GM12878 (cell line): ENCODE data around the gene RRP12. TPM values are rescaled to one million over a fixed set of nuclear protein-coding genes. Genes with fewer than 3 reads are reported as not detected.

Experiments used
- BHLHE40 ChIP-seq, 2 experiments: fragments of 450-650 bp in 1 of 2; IDR thresholded peaks; 2 replicates each; pipeline ENCODE4 v1.6.1; 2011 to 2017; ENCODE audit warnings: low read depth in 2 of 2, borderline replicate concordance in 1 of 2, improper control_type of control experiment in 1 of 2, low read length in 1 of 2, mild to moderate bottlenecking in 1 of 2
- CBX3 ChIP-seq: fragments of 200-600 bp; sonication (generic); IDR thresholded peaks from 2 replicates; pipeline ENCODE4 v1.6.1; 2016; ENCODE audit warnings: low read depth, borderline replicate concordance
- CBX5 ChIP-seq: sonication (generic); IDR thresholded peaks from 2 replicates; pipeline ENCODE4 v1.6.1; 2016; ENCODE audit warnings: low read depth, moderate library complexity, mild to moderate bottlenecking, inconsistent platforms
- CEBPB ChIP-seq, 2 experiments: fragments of 150-350 bp in 1 of 2; IDR thresholded peaks; 2 replicates each; pipeline ENCODE4 v1.6.1; 2012 to 2014; ENCODE audit warnings: low read depth in 2 of 2, low read length in 2 of 2, borderline replicate concordance in 1 of 2, inconsistent platforms in 1 of 2
- CHD1 ChIP-seq: IDR thresholded peaks from 2 replicates; pipeline ENCODE4 v1.6.1; 2012; ENCODE audit warnings: low read depth, low read length, improper control_type of control experiment
- ETV6 ChIP-seq, 2 experiments: fragments of 450-650 bp in 1 of 2; IDR thresholded peaks in 1 of 2; conservative IDR thresholded peaks in 1 of 2; 2 replicates each; pipeline ENCODE4 v1.6.1; 2014; ENCODE audit warnings: antibody characterized with exemption in 1 of 2, borderline replicate concordance in 1 of 2, low read depth in 1 of 2, mild to moderate bottlenecking in 1 of 2, moderate library complexity in 1 of 2
- EZH2 ChIP-seq: IDR thresholded peaks from 2 replicates; pipeline ENCODE4 v1.6.1; 2012; ENCODE audit warnings: low read depth, mild to moderate bottlenecking, control low read depth, inconsistent platforms, low read length, borderline replicate concordance; ENCODE audit not compliant: control insufficient read depth
- GATAD2B ChIP-seq: fragments of 450-650 bp; conservative IDR thresholded peaks from 2 replicates; pipeline ENCODE4 v1.6.1; 2017; ENCODE audit warnings: low read depth, mild to moderate bottlenecking, moderate library complexity
- HDAC2 ChIP-seq: fragments of 200-600 bp; sonication (generic); IDR thresholded peaks from 2 replicates; pipeline ENCODE4 v1.6.1; 2017
- IKZF2 ChIP-seq, 2 experiments: fragments of 450-650 bp; IDR thresholded peaks; 2 replicates each; pipeline ENCODE4 v1.6.1; 2017; ENCODE audit warnings: mild to moderate bottlenecking in 2 of 2, moderate library complexity in 2 of 2
- JUND ChIP-seq: IDR thresholded peaks from 2 replicates; pipeline ENCODE4 v1.6.1; 2012; ENCODE audit warnings: low read depth, mild to moderate bottlenecking, low read length, improper control_type of control experiment, moderate library complexity
- LARP7 ChIP-seq: fragments of 450-650 bp; IDR thresholded peaks from 2 replicates; pipeline ENCODE4 v1.6.1; 2017; ENCODE audit warnings: mild to moderate bottlenecking
- MTA2 ChIP-seq: fragments of 450-650 bp; IDR thresholded peaks from 2 replicates; pipeline ENCODE4 v1.6.1; 2016; ENCODE audit warnings: low read depth, mild to moderate bottlenecking, moderate library complexity
- NFYA ChIP-seq: IDR thresholded peaks from 2 replicates; pipeline ENCODE4 v1.6.1; 2011; ENCODE audit warnings: low read depth, mild to moderate bottlenecking, low read length, improper control_type of control experiment, borderline replicate concordance
- NR2F1 ChIP-seq: fragments of 450-650 bp; conservative IDR thresholded peaks from 2 replicates; pipeline ENCODE4 v1.6.1; 2017; ENCODE audit warnings: mild to moderate bottlenecking
- PAX8 ChIP-seq: fragments of 450-650 bp; IDR thresholded peaks from 2 replicates; pipeline ENCODE4 v1.6.1; 2017; ENCODE audit warnings: mild to moderate bottlenecking, moderate library complexity
- POU2F2 ChIP-seq: IDR thresholded peaks from 3 replicates; pipeline ENCODE4 v1.6.1; 2011; ENCODE audit warnings: low read depth, mild to moderate bottlenecking, low read length, borderline replicate concordance
- RAD21 ChIP-seq: IDR thresholded peaks from 2 replicates; pipeline ENCODE4 v1.6.1; 2011; ENCODE audit warnings: mild to moderate bottlenecking, low read depth, low read length, moderate library complexity; ENCODE audit not compliant: insufficient read depth
- RELA ChIP-seq: fragments of 450-650 bp; IDR thresholded peaks from 2 replicates; pipeline ENCODE4 v1.8.0; 2014; ENCODE audit warnings: borderline replicate concordance; ENCODE audit not compliant: partially characterized antibody
- RFX5 ChIP-seq: IDR thresholded peaks from 2 replicates; pipeline ENCODE4 v1.6.1; 2011; ENCODE audit warnings: low read depth, low read length, improper control_type of control experiment
- SMAD5 ChIP-seq: IDR thresholded peaks from 2 replicates; pipeline ENCODE4 v1.6.1; 2016; ENCODE audit warnings: antibody characterized with exemption, low read depth
- SP1 ChIP-seq: IDR thresholded peaks from one replicate; pipeline ENCODE4 v1.6.1; 2011; ENCODE audit warnings: low read depth, low read length
- TAF1 ChIP-seq: IDR thresholded peaks from 2 replicates; pipeline ENCODE4 v1.6.1; 2011; ENCODE audit warnings: mild to moderate bottlenecking, low read depth, low read length, borderline replicate concordance
- TCF7 ChIP-seq: IDR thresholded peaks from 2 replicates; pipeline ENCODE4 v1.6.1; 2014; ENCODE audit warnings: antibody characterized with exemption, borderline replicate concordance
- ZNF24 ChIP-seq: fragments of 450-650 bp; IDR thresholded peaks from 2 replicates; pipeline ENCODE4 v1.6.1; 2017; ENCODE audit warnings: antibody characterized with exemption, mild to moderate bottlenecking
- ZNF592 ChIP-seq: fragments of 450-650 bp; IDR thresholded peaks from 2 replicates; pipeline ENCODE4 v1.6.1; 2017; ENCODE audit warnings: mild to moderate bottlenecking, moderate library complexity
- ZSCAN29 ChIP-seq: fragments of 450-650 bp; IDR thresholded peaks from 2 replicates; pipeline ENCODE4 v1.6.1; 2017; ENCODE audit warnings: mild to moderate bottlenecking, moderate library complexity
- polyA plus RNA-seq, 11 experiments: library from polyadenylated mRNA; depleted of rRNA in 4 of 11; unstranded in 6 of 11; stranded (reverse) in 5 of 11; fragments of >200 nt; fragmentation: Nextera tagmentation in 4 of 11; fragmentation: Illumina TruSeq in 1 of 11; extraction: Ambion mirVana in 4 of 11; extraction: Trizol in 1 of 11; gene quantifications; 1 replicate in 1 of 11; 2 replicates in 10 of 11; pipeline versions ENCODE4 v1.2.1 to v1.2.3, GENCODE V29; 2011 to 2016; ENCODE audit warnings: inconsistent platforms in 2 of 11, missing spikeins in 2 of 11, low read depth in 1 of 11
- total RNA-seq, 4 experiments: library from RNA; depleted of rRNA in 3 of 4; stranded (reverse); fragments of >200 nt in 3 of 4; fragmentation: Illumina TruSeq in 1 of 4; extraction: Trizol in 1 of 4; gene quantifications; 2 replicates each; pipeline versions ENCODE4 v1.2.1 to v1.2.3, GENCODE V29; 2013 to 2021
- TF ChIP-seq, protein P1 (sequence below): fragments of 450-650 bp; IDR thresholded peaks from 2 replicates; pipeline ENCODE4 v1.6.1; 2014; ENCODE audit warnings: mild to moderate bottlenecking

Gene RRP12
- total and polyA plus RNA-seq, 10 of the 15 experiments (the other 5 are each of a cell fraction or from before 2014, with no cell fraction given): 5.3 to 48.7 (median 16.8) TPM

DNA sequence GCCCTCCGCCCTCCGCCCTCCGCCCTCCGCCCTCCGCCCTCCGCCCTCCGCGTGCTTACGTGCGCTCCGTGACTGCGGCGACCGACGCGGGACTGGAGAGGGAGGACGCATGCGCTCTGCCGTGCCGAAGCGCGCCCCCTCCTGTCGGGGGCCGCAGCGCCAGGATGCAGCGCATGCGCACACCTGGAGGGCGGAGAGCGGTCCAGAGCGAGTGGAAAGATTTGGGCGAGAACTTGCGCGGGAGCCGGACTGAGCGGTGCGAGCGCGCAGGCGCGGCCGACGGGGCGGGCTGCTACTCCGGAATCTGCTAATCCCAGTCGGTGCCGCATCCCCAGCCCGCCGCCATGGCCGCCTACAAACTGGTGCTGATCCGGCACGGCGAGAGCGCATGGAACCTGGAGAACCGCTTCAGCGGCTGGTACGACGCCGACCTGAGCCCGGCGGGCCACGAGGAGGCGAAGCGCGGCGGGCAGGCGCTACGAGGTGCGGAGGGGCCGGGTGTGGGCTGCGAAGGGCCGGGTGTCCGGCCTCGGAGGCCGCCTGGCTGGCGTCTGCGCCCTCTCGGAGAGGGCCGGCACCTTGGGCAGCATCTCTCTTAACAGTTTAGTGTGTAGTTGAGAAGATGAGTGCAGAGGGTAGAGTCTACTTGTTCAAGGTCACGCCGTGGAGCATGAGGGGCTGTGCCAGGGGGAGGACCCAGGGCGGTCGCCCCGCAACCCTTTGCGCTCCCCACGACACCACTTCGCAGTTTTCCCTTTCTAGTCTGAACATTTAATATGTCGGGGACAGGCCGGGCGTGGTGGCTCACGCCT lies 25.0 kb upstream of the RRP12 start, which contains the start of gene PGAM1 (continued):
- TF ChIP-seq ZNF24: no peak
- peak; percentile 12; the same call in 2 of the 3 replicates for TF ChIP-seq POU2F2
- TF ChIP-seq RFX5: no peak
- TF ChIP-seq CEBPB (IDR thresholded peaks at IDR 0.05; ENCODE audit: borderline replicate concordance in 1 of 2, low read depth in 2 of 2, low read length in 2 of 2): no peak
- TF ChIP-seq RAD21: 0 out of 2 replicates have a peak, but pooled peaks have one; percentile 1
- no peak for TF ChIP-seq EZH2
- TF ChIP-seq NFYA: no peak
- TF ChIP-seq ETV6 (conservative IDR thresholded peaks at IDR 0.05 in 1 of 2, IDR thresholded peaks at IDR 0.05 in 1 of 2; ENCODE audit: borderline replicate concordance in 1 of 2, low read depth in 1 of 2): no peak
- peak; percentile 48 for TF ChIP-seq SP1
- TF ChIP-seq CBX5: no peak
- TF ChIP-seq ZSCAN29: no peak
- TF ChIP-seq MTA2: no peak
- TF ChIP-seq RELA: peak; percentile 52
- TF ChIP-seq SMAD5: no peak; the same call in 1 of the 2 replicates
- no peak for TF ChIP-seq TCF7
- TF ChIP-seq, protein P1, sequence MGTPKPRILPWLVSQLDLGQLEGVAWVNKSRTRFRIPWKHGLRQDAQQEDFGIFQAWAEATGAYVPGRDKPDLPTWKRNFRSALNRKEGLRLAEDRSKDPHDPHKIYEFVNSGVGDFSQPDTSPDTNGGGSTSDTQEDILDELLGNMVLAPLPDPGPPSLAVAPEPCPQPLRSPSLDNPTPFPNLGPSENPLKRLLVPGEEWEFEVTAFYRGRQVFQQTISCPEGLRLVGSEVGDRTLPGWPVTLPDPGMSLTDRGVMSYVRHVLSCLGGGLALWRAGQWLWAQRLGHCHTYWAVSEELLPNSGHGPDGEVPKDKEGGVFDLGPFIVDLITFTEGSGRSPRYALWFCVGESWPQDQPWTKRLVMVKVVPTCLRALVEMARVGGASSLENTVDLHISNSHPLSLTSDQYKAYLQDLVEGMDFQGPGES: no peak
- no peak for TF ChIP-seq JUND
- TF ChIP-seq TAF1: peak; percentile 64; the same call in 1 of the 2 replicates
- no peak for TF ChIP-seq HDAC2
- peak; percentile 62; the same call in 1 of the 2 replicates for TF ChIP-seq GATAD2B
- no peak for TF ChIP-seq CHD1
- TF ChIP-seq LARP7: peak; percentile 95
- peak; percentile 30; the same call in 1 of the 2 replicates for TF ChIP-seq NR2F1
- no peak for TF ChIP-seq PAX8
- no peak for TF ChIP-seq IKZF2 (IDR thresholded peaks at IDR 0.05)
- no peak for TF ChIP-seq ZNF592
- TF ChIP-seq BHLHE40 (IDR thresholded peaks at IDR 0.05; ENCODE audit: borderline replicate concordance in 1 of 2, low read depth in 2 of 2, low read length in 1 of 2): peak; percentile 48 to 52; a peak in 3 of 4 replicates
- no peak for TF ChIP-seq CBX3
